Sigmoid colon (tissue), 3 donors: ENCODE measurements around the gene GCDH.

Source experiments
- CTCF ChIP-seq, 4 experiments: fragments of 450-650 bp in 3 of 4; fragments of 200-600 bp in 1 of 4; IDR thresholded peaks; one replicate each; pipeline ENCODE4 v1.5.1; 2016 to 2019; ENCODE audit warnings: antibody characterized with exemption in 4 of 4, mild to moderate bottlenecking in 3 of 4, moderate library complexity in 2 of 4
- POLR2A ChIP-seq, 2 donors: fragments of 450-650 bp; IDR thresholded peaks; one replicate each; pipeline ENCODE4 v1.6.1; 2016; ENCODE audit warnings: antibody characterized with exemption in 2 of 2, mild to moderate bottlenecking in 2 of 2, moderate library complexity in 2 of 2

DNA sequence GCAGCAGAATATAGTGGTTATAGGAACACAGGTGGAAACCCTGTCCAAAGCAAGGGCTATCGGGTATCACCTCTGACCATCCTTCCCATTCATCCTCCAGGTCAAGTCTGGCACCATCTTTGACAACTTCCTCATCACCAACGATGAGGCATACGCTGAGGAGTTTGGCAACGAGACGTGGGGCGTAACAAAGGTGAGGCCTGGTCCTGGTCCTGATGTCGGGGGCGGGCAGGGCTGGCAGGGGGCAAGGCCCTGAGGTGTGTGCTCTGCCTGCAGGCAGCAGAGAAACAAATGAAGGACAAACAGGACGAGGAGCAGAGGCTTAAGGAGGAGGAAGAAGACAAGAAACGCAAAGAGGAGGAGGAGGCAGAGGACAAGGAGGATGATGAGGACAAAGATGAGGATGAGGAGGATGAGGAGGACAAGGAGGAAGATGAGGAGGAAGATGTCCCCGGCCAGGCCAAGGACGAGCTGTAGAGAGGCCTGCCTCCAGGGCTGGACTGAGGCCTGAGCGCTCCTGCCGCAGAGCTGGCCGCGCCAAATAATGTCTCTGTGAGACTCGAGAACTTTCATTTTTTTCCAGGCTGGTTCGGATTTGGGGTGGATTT lies 52.6 kb downstream of the GCDH start:
- no peak for TF ChIP-seq CTCF (IDR thresholded peaks at IDR 0.05)
- no peak for TF ChIP-seq POLR2A (IDR thresholded peaks at IDR 0.05)
